Gastroesophageal sphincter (tissue), 4 donors: Measurements from ENCODE around the gene DUSP11. TPM values are rescaled to one million over a fixed set of nuclear protein-coding genes. Genes with fewer than 3 reads are reported as not detected.
A peak's percentile ranks its signal among the peaks of the same experiment; 100 is the strongest.
"Not testable (repeated sequence)": the region's sequence is repeated elsewhere in the genome, so short reads cannot be mapped to it uniquely, and the experiment has no call there.

Experiments
- ATAC-seq: fragments of 150-250 bp; one replicate; pipeline ENCODE4 v1.9.1; 2016; ENCODE audit warnings: mild to moderate bottlenecking, moderate library complexity
- H3K27ac ChIP-seq, 4 donors: fragments of 200-600 bp; sonication (generic) in 3 of 4; 1 replicate in 3 of 4; 2 replicates in 1 of 4; pipeline ENCODE4 v1.5.1; 2016 to 2019
- H3K27me3 ChIP-seq: fragments of 200-600 bp; sonication (generic); one replicate; pipeline ENCODE4 v1.5.1; 2019
- H3K36me3 ChIP-seq, 2 donors: fragments of 200-600 bp; sonication (generic); one replicate each; pipeline ENCODE4 v1.5.1; 2019; ENCODE audit warnings: control low read depth in 1 of 2
- H3K4me1 ChIP-seq, 3 donors: fragments of 200-600 bp; sonication (generic); 1 replicate in 2 of 3; 2 replicates in 1 of 3; pipeline ENCODE4 v1.5.1; 2016 to 2019; ENCODE audit warnings: control low read depth in 2 of 3
- H3K4me3 ChIP-seq, 2 donors: fragments of 200-600 bp; sonication (generic); one replicate each; pipeline ENCODE4 v1.5.1; 2019; ENCODE audit warnings: mild to moderate bottlenecking in 1 of 2, moderate library complexity in 1 of 2
- H3K9me3 ChIP-seq, 3 donors: fragments of 200-600 bp; sonication (generic); one replicate each; pipeline ENCODE4 v1.5.1; 2017 to 2019; ENCODE audit warnings: control low read depth in 2 of 3
- EP300 ChIP-seq: sonication (generic); formaldehyde crosslinking; IDR thresholded peaks from one replicate; pipeline ENCODE4 v1.6.1; 2017; ENCODE audit warnings: antibody characterized with exemption, mild to moderate bottlenecking
- POLR2A ChIP-seq, 2 donors: fragments of 450-650 bp; IDR thresholded peaks; one replicate each; pipeline ENCODE4 v1.6.1; 2017; ENCODE audit warnings: antibody characterized with exemption in 2 of 2, mild to moderate bottlenecking in 2 of 2, moderate library complexity in 1 of 2
- POLR2AphosphoS5 ChIP-seq: sonication (generic); formaldehyde crosslinking; IDR thresholded peaks from one replicate; pipeline ENCODE4 v1.6.1; 2017; ENCODE audit warnings: antibody characterized with exemption
- WGBS, 2 donors: methylation state at CpG; one replicate each; pipeline ENCODE4 v1.1.5; 2018; ENCODE audit warnings: low coverage in 1 of 2; 5-methylcytosine and 5-hydroxymethylcytosine counted together
- total RNA-seq, 4 donors: library from RNA; depleted of rRNA; stranded (reverse); fragments of >200 nt; gene quantifications; one replicate each; pipeline ENCODE4 v1.1.0, GENCODE V29; 2016
- TF ChIP-seq, protein P1 (sequence below), 4 experiments: fragments of 200-600 bp in 2 of 4; fragments of 450-650 bp in 2 of 4; sonication (generic) in 1 of 4; IDR thresholded peaks; one replicate each; pipeline ENCODE4 v1.5.1; 2017 to 2019; ENCODE audit warnings: antibody characterized with exemption in 4 of 4, mild to moderate bottlenecking in 2 of 4, moderate library complexity in 2 of 4

Gene DUSP11
- total RNA-seq, 4 donors from 2014 or later = 19.6 to 25.8 (median 25.1) TPM

DNA sequence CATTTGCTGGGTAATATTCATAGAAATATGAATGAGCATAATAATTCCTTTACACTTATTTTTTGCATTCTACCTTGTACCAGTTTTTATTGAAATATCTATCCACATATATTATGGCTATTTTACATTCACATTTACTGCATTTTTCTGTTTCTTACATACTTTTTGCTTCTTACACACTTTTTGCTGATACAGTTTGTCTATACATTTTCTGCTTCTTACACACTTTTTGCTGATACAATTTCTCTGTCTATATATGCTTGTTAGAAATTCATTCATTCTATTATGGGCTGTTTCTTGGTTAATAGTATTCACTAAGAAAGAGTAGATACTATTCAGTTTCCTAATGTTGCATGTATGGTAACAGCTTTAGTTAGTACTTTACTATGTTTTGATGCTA is 32.0 kb upstream of the DUSP11 start:
- H3K4me3 ChIP-seq = no peak overlapping the region
- peaks cover 7% of the 10 kb centered on the region for H3K27me3 ChIP-seq
- no peaks in the 10 kb centered on the region for H3K9me3 ChIP-seq
- no peak for ATAC-seq
- H3K27ac ChIP-seq = no peak overlapping the region
- TF ChIP-seq, protein P1, sequence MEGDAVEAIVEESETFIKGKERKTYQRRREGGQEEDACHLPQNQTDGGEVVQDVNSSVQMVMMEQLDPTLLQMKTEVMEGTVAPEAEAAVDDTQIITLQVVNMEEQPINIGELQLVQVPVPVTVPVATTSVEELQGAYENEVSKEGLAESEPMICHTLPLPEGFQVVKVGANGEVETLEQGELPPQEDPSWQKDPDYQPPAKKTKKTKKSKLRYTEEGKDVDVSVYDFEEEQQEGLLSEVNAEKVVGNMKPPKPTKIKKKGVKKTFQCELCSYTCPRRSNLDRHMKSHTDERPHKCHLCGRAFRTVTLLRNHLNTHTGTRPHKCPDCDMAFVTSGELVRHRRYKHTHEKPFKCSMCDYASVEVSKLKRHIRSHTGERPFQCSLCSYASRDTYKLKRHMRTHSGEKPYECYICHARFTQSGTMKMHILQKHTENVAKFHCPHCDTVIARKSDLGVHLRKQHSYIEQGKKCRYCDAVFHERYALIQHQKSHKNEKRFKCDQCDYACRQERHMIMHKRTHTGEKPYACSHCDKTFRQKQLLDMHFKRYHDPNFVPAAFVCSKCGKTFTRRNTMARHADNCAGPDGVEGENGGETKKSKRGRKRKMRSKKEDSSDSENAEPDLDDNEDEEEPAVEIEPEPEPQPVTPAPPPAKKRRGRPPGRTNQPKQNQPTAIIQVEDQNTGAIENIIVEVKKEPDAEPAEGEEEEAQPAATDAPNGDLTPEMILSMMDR (IDR thresholded peaks at IDR 0.05) = no peak
- no peak for TF ChIP-seq EP300
- no peaks in the 10 kb centered on the region for H3K36me3 ChIP-seq
- no peaks in the 10 kb centered on the region for H3K4me1 ChIP-seq

DNA sequence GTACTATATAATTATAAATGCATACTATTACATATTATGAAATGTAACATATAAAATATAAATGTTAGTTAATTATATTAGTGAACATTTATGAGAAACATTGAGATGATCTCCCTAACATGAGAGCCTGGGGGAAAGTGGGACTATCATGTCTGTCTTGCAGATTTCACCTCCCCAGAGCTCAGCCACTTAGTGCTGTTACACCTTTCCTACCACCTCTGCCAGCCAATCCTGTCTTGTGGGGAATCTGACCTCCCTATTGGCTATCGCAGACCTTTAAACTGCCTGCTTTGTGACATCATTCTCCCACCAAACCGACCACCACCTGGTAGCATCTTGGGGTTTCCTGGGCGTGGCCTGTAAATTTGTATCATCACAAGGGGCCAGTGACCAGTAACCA is 4.0 kb upstream of the DUSP11 start, which contains the start of gene C2orf78:
Gene C2orf78 (plus strand): TSS at position 301 of the 400 bp plus-strand sequence. CDS start 127 bp downstream, outside the sequence.
- peaks cover 0 to 11% (median 0%) of the 10 kb centered on the region in 3 donors for H3K4me1 ChIP-seq
- not testable (repeated sequence) for H3K4me3 ChIP-seq, H3K27me3 ChIP-seq, H3K36me3 ChIP-seq, H3K27ac ChIP-seq, ATAC-seq, H3K9me3 ChIP-seq
- WGBS, 2 donors = no CpG with 5 or more reads among the region's 3 CpGs

DNA sequence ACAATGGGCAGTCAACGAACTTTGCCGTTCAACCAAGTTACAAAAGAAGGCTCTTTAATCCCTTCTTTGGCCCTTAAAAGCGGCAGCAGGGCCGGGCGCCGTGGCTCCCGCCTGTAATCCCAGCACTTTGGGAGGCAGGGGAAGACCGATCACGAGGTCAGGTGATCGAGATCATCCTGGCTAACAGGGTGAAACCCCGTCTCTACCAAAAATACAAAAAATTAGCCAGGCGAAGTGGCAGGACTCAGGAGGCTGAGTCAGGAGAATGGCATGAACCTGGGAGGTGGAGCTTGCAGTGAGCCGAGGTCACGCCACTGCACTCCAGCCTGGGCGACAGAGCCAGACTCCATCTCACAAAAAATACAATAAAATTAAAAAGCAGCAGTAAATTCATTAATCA is 3.5 kb upstream of the DUSP11 start:
- H3K27me3 ChIP-seq, H3K36me3 ChIP-seq, H3K27ac ChIP-seq, ATAC-seq, H3K4me3 ChIP-seq, H3K9me3 ChIP-seq: not testable (repeated sequence)
- H3K4me1 ChIP-seq = peaks cover 0 to 16% (median 4%) of the 10 kb centered on the region in 3 donors
- 66 to 70% methylated on average over 5 of the region's 15 CpGs for WGBS, 2 donors

DNA sequence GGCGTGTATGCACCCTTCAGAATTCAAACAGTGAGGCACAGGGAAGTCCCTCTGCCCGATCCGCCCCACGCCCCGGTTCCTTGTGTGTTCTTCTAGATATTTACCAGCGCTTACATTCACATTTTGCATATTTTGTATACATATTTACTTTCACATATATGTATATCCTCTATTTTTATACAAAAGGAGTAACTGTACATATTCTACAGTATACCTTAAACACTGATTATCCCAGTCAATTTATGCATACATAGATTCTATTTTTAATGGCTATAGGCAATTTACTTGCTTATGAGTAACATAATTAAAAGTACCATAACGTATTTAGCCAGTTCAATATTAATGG is 307 bp upstream of the DUSP11 start:
- ATAC-seq = no peak
- WGBS, 2 donors = 4 to 11% methylated on average over 7 of the region's 7 CpGs
- H3K4me1 ChIP-seq = peaks cover 3 to 33% (median 8%) of the 10 kb centered on the region in 3 donors
- peaks cover 0 to 28% of the 10 kb centered on the region in 2 donors for H3K36me3 ChIP-seq
- peak overlapping the region; percentile 84 to 99 for H3K4me3 ChIP-seq
- no peak for TF ChIP-seq POLR2AphosphoS5
- TF ChIP-seq, protein P1 (IDR thresholded peaks at IDR 0.05) = no peak
- TF ChIP-seq EP300 = no peak
- no peak for TF ChIP-seq POLR2A (IDR thresholded peaks at IDR 0.05)
- H3K9me3 ChIP-seq = no peaks in the 10 kb centered on the region
- H3K27ac ChIP-seq = peak overlapping the region; percentile 85 to 97 (median 89)
- H3K27me3 ChIP-seq = no peaks in the 10 kb centered on the region

DNA sequence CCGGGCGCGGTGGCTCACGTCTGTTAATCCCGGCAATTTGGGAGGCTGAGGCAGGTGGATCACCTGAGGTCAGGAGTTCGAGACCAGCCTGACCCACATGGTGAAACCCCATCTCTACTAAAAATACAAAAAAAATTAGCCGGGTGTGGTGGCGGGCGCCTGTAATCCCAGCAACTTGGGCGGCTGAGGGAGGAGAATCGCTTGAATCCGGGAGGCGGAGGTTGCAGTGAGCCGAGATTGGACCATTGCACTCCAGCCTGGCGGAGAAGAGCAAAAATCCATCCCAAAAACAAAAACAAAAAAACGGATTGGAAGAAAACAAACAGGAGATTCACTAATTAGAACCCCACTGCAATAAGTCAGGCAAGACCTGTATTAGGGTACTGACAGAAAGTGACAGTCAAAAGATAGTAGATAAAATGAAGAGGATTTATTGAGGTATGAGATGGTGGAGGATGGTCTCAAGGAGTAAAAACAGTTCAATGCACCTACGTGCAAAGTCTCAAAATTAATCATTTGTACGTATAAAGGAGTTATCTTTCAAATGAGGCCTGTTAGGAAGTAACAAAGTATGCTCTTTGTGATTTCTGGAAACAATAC is 936 bp downstream of the DUSP11 start:
- 69 to 73% methylated on average over 12 to 15 of the region's 18 CpGs for WGBS, 2 donors
- Histone ChIP-seq H3K27ac (peak overlapping the region in 3 of 4 donors; percentile 85 to 90 (median 88)), H3K36me3 (peaks cover 0 to 41% of the 10 kb centered on the region in 2 donors), H3K4me1 (peaks cover 3 to 33% (median 8%) of the 10 kb centered on the region in 3 donors), H3K4me3 (peak overlapping the region; percentile 84 to 99)
- not testable (repeated sequence) for H3K27me3 ChIP-seq, ATAC-seq, H3K9me3 ChIP-seq

DNA sequence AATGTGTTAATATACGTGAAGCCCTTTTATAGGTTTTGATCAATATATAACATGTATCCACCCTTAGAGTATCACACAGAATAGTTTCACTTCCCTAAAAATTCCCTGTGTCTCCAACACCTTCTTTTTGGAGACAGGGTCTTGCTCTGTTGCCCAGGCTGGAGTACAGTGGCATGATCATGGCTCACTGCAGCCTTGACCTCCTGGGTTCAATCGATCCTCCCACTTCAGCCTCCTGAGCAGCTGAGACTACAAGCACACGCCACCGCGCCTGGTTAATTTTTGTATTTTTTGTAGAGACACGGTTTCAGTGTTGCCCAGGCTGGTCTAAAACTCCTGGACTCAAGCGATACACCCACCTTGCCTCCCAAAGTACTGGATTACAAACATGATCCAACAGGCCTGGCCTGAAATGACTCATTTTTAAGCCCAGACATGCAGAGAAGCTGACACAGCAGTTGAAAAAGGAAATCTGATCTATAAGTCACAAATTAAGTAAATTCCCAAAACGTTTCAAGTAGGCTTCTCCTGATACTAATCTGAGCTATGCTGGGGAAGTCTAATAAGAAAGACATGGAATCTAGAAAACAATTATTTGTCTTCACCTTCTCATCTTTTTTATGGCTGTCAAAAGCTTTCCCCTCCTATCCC is 2.9 kb downstream of the DUSP11 start:
- Histone ChIP-seq H3K27me3 (no peaks in the 10 kb centered on the region), H3K9me3 (no peaks in the 10 kb centered on the region), H3K36me3 (peaks cover 4 to 60% of the 10 kb centered on the region in 2 donors), H3K27ac (no peak overlapping the region), H3K4me1 (peaks cover 3 to 33% (median 8%) of the 10 kb centered on the region in 3 donors), H3K4me3 (no peak overlapping the region)
- no peak for ATAC-seq
- no peak for TF ChIP-seq POLR2AphosphoS5
- no peak for TF ChIP-seq EP300
- TF ChIP-seq, protein P1 (IDR thresholded peaks at IDR 0.05) = no peak
- TF ChIP-seq POLR2A (IDR thresholded peaks at IDR 0.05) = no peak
- 84 to 85% methylated on average over 4 to 7 of the region's 8 CpGs for WGBS, 2 donors
